ENCODE results near the gene KCNMA1.

GRCh38 chr10:77192402-77192801 lies 445.2 kb downstream of the KCNMA1 start:
- TF ChIP-seq CTCF (IDR thresholded peaks at IDR 0.05) (no peak), POLR2A (IDR thresholded peaks at IDR 0.05) (no peak), POLR2AphosphoS5 (IDR thresholded peaks at IDR 0.05) (no peak), EP300 (IDR thresholded peaks at IDR 0.05) (no peak)
